GM12875 (cell line): ENCODE measurements around the gene ACAP3.
"Not testable (repeated sequence)": the region's sequence is repeated elsewhere in the genome, so short reads cannot be mapped to it uniquely, and the experiment has no call there.

Experiments used
- H3K4me3 ChIP-seq: one replicate; pipeline ENCODE4 v1.5.1; 2011; ENCODE audit warnings: low read depth, low read length, control low read depth
- CTCF ChIP-seq: IDR thresholded peaks from 2 replicates; pipeline ENCODE4 v1.5.1; 2011; ENCODE audit warnings: low read depth, mild to moderate bottlenecking, control low read depth, inconsistent platforms, low read length, moderate library complexity, borderline replicate concordance; ENCODE audit not compliant: insufficient read depth

Gene ACAP3

GRCh38 chr1:1317420-1317819, 9.7 kb upstream of the ACAP3 start:
- no peak for TF ChIP-seq CTCF
- H3K4me3 ChIP-seq = no peak overlapping the region

DNA sequence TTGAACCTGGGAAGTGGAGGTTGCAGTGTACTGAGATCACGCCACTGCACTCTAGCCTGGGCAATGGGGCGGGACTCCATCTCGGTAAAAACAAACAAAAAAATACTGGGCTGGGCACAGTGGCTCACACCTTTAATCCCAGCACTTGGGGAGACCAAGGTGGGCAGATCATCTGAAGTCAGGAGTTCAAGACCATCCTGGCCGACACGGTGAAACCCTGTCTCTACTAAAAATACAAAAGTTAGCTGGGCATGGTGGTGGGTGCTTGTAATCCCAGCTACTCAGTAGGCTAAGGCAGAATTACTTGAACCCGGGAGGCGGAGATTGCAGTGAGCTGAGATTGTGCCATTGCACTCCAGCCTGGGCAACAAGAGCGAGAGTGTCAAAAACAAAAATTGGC, 8.5 kb upstream of the ACAP3 start:
- not testable (repeated sequence) for H3K4me3 ChIP-seq

DNA sequence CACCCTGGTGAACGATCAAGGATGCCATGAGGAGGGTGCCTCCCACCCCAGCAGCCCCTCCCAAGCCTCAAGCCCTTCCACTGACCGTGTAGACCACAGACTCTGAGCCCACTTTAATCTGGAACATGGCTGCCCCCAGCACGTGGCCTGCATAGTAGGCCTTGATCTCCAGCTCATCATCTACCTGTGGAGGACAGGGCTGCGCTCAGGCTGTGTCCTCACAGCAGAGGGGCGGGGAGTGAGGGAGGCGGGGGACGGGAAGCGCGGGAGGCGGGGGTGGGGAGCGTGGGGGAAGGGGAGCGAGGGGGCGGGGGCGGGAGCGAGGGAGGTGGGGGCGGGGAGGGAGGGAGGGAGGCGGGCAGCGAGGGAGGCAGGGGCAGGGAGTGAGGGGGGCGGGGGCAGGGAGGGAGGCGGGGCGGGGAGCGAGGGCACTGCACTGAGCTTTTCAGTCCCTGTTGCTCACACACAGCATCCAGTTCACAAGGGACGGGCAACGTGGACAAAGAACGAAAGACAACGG, 7.8 kb upstream of the ACAP3 start:
- no peak for TF ChIP-seq CTCF
- no peak overlapping the region for H3K4me3 ChIP-seq

GRCh38 chr1:1314678-1315335, 7.1 kb upstream of the ACAP3 start:
- H3K4me3 ChIP-seq = no peak overlapping the region
- no peak for TF ChIP-seq CTCF

GRCh38 chr1:1314237-1314586, 6.5 kb upstream of the ACAP3 start:
- TF ChIP-seq CTCF = no peak
- H3K4me3 ChIP-seq = no peak overlapping the region

- no peak overlapping the region for H3K4me3 ChIP-seq
- TF ChIP-seq CTCF = no peak
These were observed 5.9 kb upstream of the ACAP3 start for GRCh38 chr1:1313500-1314236.

GRCh38 chr1:1312450-1313314, 5.0 kb upstream of the ACAP3 start:
- H3K4me3 ChIP-seq = no peak overlapping the region
- TF ChIP-seq CTCF = no peak
